HL-60 (cell line): ENCODE results near the gene HAT1.

ENCODE experiments used
- POLR2AphosphoS5 ChIP-seq: IDR thresholded peaks from 2 replicates; pipeline ENCODE4 v1.6.1; 2012; ENCODE audit warnings: low read depth
- TF ChIP-seq, protein P1 (sequence below): IDR thresholded peaks from one replicate; pipeline ENCODE4 v1.5.1; 2011; ENCODE audit warnings: low read length, control low read depth, inconsistent platforms; ENCODE audit not compliant: insufficient read depth

DNA sequence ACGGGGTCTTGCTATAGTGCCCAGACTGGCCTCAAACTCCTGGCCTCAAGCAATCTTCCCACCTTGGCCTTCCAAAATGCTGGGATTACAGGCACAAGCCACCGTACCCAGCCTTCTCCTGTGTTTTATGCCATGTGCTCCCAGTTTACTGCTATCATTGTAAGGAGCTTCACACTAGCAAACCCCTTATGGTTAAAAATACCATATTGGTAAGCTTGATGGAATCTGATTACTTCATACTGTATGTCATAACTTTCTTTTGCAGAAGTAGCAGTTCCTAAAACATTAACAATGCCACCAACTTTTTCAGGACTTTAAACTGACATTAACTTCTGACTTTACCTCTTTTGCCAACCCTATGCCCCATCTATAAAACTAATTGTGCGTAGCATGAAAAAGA is 36.2 kb downstream of the HAT1 start:
- TF ChIP-seq, protein P1, sequence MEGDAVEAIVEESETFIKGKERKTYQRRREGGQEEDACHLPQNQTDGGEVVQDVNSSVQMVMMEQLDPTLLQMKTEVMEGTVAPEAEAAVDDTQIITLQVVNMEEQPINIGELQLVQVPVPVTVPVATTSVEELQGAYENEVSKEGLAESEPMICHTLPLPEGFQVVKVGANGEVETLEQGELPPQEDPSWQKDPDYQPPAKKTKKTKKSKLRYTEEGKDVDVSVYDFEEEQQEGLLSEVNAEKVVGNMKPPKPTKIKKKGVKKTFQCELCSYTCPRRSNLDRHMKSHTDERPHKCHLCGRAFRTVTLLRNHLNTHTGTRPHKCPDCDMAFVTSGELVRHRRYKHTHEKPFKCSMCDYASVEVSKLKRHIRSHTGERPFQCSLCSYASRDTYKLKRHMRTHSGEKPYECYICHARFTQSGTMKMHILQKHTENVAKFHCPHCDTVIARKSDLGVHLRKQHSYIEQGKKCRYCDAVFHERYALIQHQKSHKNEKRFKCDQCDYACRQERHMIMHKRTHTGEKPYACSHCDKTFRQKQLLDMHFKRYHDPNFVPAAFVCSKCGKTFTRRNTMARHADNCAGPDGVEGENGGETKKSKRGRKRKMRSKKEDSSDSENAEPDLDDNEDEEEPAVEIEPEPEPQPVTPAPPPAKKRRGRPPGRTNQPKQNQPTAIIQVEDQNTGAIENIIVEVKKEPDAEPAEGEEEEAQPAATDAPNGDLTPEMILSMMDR, result no peak
- peak; percentile 46; the same call in 1 of the 2 replicates for TF ChIP-seq POLR2AphosphoS5
